WERI-Rb-1 (cell line): ENCODE data around the gene POLR3G.

Source experiments
- DNase-seq: peaks from one replicate; pipeline ENCODE4 v3.0.0-alpha.2; 2020
- H3K27ac ChIP-seq: fragments of 250-450 bp; sonication (Bioruptor Pico); 2 replicates; pipeline ENCODE4 v1.5.1; 2020; ENCODE audit warnings: mild to moderate bottlenecking, moderate library complexity
- H3K27me3 ChIP-seq: fragments of 250-450 bp; sonication (Bioruptor Pico); 2 replicates; pipeline ENCODE4 v1.5.1; 2021; ENCODE audit warnings: mild to moderate bottlenecking, low read depth, moderate library complexity; ENCODE audit not compliant: insufficient read depth, severe bottlenecking
- H3K36me3 ChIP-seq: fragments of 250-450 bp; sonication (Bioruptor Pico); 2 replicates; pipeline ENCODE4 v1.5.1; 2020; ENCODE audit warnings: mild to moderate bottlenecking, moderate library complexity
- H3K4me3 ChIP-seq: 2 replicates; pipeline ENCODE4 v1.5.1; 2011; ENCODE audit warnings: low read depth, mild to moderate bottlenecking, control low read depth, low read length
- H3K9me3 ChIP-seq: fragments of 250-450 bp; sonication (Bioruptor Pico); 2 replicates; pipeline ENCODE4 v1.5.1; 2021; ENCODE audit warnings: mild to moderate bottlenecking, moderate library complexity; ENCODE audit not compliant: severe bottlenecking
- CTCF ChIP-seq: IDR thresholded peaks from 2 replicates; pipeline ENCODE4 v1.5.1; 2011; ENCODE audit warnings: low read depth, mild to moderate bottlenecking, control low read depth, inconsistent platforms, low read length

The POLR3G gene

GRCh38 chr5:90474235-90475107 is at the start of gene POLR3G, which contains the start of gene MBLAC2:
Gene POLR3G (plus strand): TSS chr5:90474864. CDS start chr5:90485568, 10,704 bp downstream.
Gene MBLAC2 (minus strand): TSS chr5:90474771. CDS start chr5:90474292, 479 bp downstream.
- no peaks in the 10 kb centered on the region for H3K9me3 ChIP-seq
- peak within 1 kb of the TSS; percentile 84 for H3K27ac ChIP-seq
- H3K27me3 ChIP-seq = no peaks in the 10 kb centered on the region
- DNase-seq = peak; percentile 97
- peak within 1 kb of the TSS; percentile 55 for H3K4me3 ChIP-seq
- H3K36me3 ChIP-seq = no peaks in the 10 kb centered on the region
- peak; percentile 58 for TF ChIP-seq CTCF

GRCh38 chr5:90434116-90434714 is 40.4 kb upstream of the POLR3G start:
- DNase-seq = peak; percentile 76
- no peak overlapping the region for H3K27ac ChIP-seq
- H3K9me3 ChIP-seq = no peaks in the 10 kb centered on the region
- H3K27me3 ChIP-seq = no peaks in the 10 kb centered on the region
- TF ChIP-seq CTCF = peak; percentile 85
- H3K4me3 ChIP-seq = no peak overlapping the region
- H3K36me3 ChIP-seq = no peaks in the 10 kb centered on the region

- no peak for DNase-seq
- Histone ChIP-seq H3K4me3 (no peak overlapping the region), H3K27ac (no peak overlapping the region), H3K36me3 (no peaks in the 10 kb centered on the region), H3K27me3 (no peaks in the 10 kb centered on the region), H3K9me3 (no peaks in the 10 kb centered on the region)
- no peak for TF ChIP-seq CTCF
These were observed 37.0 kb upstream of the POLR3G start for GRCh38 chr5:90437663-90438062.

- H3K27me3 ChIP-seq = no peaks in the 10 kb centered on the region
- H3K27ac ChIP-seq = no peak overlapping the region
- H3K36me3 ChIP-seq = no peaks in the 10 kb centered on the region
- DNase-seq = no peak
- TF ChIP-seq CTCF = no peak
- H3K9me3 ChIP-seq = no peaks in the 10 kb centered on the region
- no peak overlapping the region for H3K4me3 ChIP-seq
These were observed 36.6 kb upstream of the POLR3G start for GRCh38 chr5:90438100-90438499.

- Histone ChIP-seq H3K9me3 (no peaks in the 10 kb centered on the region), H3K27me3 (no peaks in the 10 kb centered on the region), H3K36me3 (no peaks in the 10 kb centered on the region), H3K27ac (no peak overlapping the region), H3K4me3 (no peak overlapping the region)
- DNase-seq = no peak
- TF ChIP-seq CTCF = no peak
These were observed 34.0 kb upstream of the POLR3G start for GRCh38 chr5:90440644-90441043.
